ENCODE measurements around the gene AHCYL2.
"Not testable (repeated sequence)": the region's sequence is repeated elsewhere in the genome, so short reads cannot be mapped to it uniquely, and the experiment has no call there.

The AHCYL2 gene

GRCh38 chr7:129354428-129355157, 129.8 kb downstream of the AHCYL2 start:
- DNase-seq = no peak

DNA sequence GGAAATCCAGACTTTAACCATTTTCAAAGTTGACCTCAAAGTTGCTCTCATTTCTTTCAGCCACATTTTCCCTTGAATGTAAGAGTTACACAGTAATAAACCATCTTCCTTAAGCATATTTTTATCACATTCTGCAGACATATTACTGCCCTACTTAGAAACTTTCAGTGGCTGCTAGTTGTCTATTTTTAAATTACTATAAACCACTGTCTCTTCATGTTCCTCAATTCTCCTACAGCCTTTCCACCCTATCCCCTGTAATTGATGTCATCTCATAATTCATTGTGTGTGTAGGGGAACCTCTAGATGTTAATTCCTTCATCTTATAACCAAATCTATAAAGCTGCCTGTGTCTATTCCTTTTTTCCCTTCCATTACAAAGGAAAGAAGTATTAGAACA, 131.3 kb downstream of the AHCYL2 start:
- no peak for DNase-seq

DNA sequence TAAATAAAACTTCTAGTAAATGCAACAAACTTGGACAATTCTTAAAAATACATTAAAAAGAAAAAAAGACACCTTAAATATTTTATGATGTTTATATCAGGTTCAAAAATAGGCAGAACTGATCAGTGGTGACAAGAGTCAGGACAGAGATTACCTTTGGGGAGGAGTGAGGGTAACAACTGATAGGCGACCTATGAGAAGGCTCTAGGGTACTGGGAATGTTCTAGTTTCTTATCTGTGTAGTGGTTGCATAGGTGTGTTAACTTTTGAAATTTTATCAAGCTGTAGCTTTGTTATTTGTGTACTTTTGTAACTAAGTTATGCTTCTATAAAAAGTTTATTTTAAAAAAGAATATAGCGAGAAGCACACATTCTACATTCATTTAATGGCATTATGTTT, 134.3 kb downstream of the AHCYL2 start:
- no peak for DNase-seq

GRCh38 chr7:129359638-129360037, 134.8 kb downstream of the AHCYL2 start:
- DNase-seq = no peak

DNA sequence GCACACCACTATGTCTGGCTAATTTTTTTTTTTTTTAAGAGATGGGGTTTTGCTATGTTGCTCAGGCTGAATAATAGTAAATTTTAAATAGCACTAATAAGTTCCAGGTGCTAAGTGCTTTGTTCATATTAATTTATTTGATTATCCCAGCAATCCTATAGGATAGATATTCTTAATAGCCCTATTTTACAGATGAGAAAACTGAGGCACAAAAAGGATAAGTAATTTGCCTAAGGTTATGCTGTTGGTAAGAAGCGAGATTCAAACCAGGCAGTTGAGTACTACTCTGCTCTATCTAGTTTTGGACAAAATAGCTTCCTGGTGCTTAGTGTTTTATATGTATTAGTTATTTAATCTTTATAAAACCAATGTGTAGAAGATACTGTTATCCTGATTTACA, 136.9 kb downstream of the AHCYL2 start:
- no peak for DNase-seq

DNA sequence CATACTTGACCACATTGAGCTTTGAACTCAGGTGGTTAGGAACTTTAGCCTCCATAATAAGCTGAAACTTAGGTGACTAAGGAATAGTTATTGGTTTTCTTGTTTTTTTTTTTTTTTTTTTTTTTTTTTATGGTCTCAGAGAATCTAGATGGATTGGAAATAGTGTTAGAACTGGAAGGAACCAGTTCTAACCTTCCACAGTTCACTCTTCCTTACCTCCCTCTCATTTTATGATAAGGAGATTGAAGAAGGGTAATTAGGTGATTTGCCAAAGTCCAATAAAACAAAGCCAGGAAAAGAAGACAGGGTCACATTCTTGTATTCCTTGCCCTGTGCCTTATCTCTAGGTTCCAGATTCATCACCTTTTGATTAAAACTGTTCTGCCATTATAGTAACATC, 137.7 kb downstream of the AHCYL2 start:
- DNase-seq = no peak

GRCh38 chr7:129367349-129367699, 142.5 kb downstream of the AHCYL2 start:
- no peak for DNase-seq

- peak; percentile 68 to 72 for DNase-seq
These were observed 143.0 kb downstream of the AHCYL2 start for GRCh38 chr7:129367700-129368388.

DNA sequence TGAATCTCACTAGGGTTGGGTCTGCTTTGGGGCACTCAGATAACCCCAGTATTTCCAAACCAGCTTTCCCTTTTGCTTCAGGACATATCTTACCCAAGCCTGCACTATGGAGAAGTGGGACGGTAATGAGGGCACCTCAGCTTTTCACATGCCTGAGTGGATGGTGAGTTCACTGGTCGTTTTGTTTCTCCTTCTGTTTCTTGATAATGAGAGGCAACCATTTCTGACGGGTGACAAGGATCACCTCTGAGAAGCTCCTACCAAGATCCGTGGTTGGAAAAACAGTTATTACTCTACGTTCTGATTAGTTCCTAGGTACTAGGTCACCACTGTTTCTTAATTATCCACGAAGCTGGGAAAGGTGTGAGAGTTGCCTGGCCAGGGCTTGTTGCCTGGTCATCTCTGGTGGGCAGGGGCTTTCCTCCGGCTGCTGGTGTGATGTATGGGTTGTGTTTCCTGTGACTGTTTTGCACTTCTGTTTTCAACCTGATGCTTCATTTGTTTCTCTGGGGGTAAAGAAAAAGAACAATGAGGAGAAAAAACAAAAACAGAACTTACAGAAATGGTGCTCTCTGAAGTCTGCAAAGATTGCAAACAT, 143.7 kb downstream of the AHCYL2 start:
- peak; percentile 2 to 20 for DNase-seq

- DNase-seq = not testable (repeated sequence)
These were observed 144.6 kb downstream of the AHCYL2 start for GRCh38 chr7:129369447-129369846.

GRCh38 chr7:129370812-129371211, 146.0 kb downstream of the AHCYL2 start:
- DNase-seq = no peak

DNA sequence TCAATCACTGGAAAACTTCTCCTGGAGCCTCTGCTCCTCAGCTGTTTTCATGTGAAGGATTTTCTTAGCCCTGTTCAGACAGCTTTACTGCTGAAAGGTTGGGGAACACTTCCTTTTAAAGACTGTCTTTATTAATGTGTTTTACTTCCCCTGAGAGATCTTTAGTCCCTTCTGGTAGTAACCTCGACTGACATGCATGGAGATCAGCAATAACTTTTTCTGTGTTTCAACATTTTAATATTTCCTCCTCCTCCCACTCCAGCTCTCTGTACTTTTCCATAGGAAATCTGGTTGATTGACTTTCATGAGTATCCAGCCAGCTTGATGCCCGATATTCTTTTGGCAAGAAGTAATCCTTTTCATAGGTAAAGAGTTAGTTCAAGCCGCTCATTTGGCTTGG, 146.7 kb downstream of the AHCYL2 start:
- no peak for DNase-seq

DNA sequence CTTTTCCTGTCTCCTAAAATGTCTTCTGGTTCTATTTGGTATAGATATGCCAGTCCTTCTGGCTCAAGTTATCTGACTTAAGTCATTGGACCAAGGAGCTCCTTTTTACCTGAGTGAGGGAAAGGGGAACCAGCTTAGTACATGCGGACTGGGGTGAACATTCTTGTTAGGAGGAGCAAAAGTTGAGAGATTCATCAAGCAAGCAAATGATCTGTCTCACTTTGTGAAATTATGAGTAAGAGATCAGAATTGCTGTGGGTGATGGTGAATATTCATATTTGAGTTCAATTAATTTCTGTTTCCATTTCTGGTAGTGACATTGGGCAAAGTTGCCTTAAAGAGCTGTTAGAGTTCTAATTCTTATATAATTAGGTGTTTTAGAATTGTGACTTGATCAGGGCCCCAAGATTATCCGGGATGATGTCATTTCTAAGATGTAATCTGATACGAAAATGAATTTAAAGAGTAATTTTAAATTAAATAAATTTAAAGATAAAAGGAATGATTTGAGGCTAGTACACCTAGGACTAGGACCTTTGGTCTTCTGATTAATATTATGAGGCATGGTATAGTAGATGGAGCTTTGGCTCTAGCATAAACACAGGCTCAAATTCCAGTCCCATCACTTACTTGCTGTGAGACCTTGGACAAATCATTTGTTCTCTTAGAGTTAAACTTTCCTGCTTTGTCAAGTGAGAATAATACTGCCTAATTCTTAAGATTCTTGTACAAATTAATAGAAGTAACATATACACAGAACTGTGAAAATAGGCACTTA, 149.0 kb downstream of the AHCYL2 start:
- no peak for DNase-seq

DNA sequence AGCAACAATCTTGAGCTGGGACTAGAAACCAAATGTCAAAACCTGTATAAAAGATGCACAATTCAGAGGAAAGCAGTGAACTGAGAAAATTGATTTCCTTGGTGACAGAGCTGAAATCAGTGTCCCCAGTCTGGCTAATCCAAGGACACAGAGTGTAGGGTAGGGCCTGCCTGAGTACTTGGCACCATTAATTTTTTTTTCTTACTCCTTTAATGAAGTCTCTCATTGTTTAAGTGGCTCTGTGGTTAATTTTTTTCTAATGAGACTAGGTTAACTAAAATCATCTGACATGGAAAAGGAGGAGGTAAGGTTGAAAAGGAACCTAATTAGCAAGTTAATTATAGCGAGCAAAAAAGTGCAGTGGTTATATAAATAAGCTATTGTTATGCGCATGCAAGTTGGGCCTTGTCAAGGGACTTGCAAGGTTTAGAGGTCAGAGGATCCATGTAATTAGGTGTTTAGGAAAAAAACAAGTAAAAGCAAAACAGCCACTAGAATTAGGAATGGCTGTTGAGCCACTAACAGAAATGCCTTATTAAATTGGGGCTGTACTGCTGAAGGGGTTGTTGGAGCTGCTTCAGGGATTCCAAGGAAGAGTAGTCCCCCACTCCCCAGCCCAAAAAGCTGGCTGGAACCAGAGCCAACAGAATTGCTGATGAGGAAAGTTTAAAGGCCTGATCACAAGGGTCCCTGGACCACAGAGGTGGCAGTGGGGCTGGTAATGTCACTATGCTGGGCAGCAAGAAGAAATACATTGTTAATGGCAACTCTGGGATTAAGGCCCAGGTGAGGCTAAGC, 150.5 kb downstream of the AHCYL2 start:
- no peak for DNase-seq

- peak; percentile 32 to 54 for DNase-seq
These were observed 151.4 kb downstream of the AHCYL2 start for GRCh38 chr7:129376076-129376777.

- no peak for DNase-seq
These were observed 152.2 kb downstream of the AHCYL2 start for GRCh38 chr7:129376778-129377700.

GRCh38 chr7:129381710-129382484, 157.1 kb downstream of the AHCYL2 start:
- DNase-seq = no peak

DNA sequence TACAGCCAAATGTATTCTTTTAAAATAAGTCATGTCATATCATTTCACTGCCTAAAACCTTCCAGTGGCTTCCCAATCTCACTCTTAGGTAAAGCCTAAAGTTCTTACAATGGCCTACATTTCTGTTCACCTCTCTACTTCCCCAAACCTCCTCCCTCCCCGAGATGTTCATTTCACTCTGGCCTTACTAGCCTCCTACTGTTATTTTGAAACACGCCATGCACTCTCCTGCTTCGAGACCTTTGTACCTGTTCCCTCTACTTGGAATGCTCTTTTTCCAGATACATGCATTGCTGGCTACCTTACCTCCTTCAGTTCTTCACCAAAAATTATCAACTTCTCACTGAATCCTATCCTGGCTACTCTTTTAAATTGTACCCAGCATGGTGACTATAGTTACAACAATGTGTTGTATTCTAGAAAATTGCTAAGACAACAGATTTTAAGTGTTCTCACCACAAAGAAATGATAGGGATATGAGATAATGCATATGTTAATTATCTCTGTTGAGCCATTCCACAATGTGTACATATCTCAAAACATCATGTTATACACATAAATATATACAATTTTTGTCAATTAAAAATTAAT, 158.8 kb downstream of the AHCYL2 start:
- DNase-seq = no peak

- DNase-seq = no peak
These were observed 160.3 kb downstream of the AHCYL2 start for GRCh38 chr7:129385116-129385515.

DNA sequence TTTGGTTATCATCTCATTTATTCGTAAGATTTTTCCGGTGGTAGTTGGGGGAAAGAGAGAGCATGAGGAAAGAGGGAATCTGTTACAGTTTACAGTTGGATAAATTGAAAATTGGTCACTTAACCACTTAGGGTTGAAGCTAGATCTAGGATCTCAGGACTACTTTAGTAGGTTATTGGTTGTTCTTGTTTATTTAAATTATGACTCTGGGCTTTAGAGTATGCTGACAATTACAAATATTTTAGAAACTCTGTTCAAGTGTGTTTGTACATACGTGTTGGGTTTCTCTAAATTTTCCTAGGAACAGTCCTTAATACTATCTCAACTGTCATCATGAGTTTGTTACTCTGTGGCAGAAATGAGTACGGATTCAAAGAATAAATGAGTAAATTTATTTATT, 160.8 kb downstream of the AHCYL2 start:
- no peak for DNase-seq
